Smooth muscle cell (in vitro differentiated cells): ENCODE measurements around the gene RPS6KC1. TPM values are rescaled to one million over a fixed set of nuclear protein-coding genes. Genes with fewer than 3 reads are reported as not detected.

Source experiments
- DNase-seq: peaks from one replicate; lab custom pipeline; 2025; ENCODE audit not compliant: unreplicated experiment; lab: John Stamatoyannopoulos, UW
- H2AFZ ChIP-seq: fragments of 200-600 bp; sonication (generic); 2 replicates; pipeline ENCODE4 v1.6.0; 2016; ENCODE audit warnings: antibody characterized with exemption, low read depth, mild to moderate bottlenecking
- H3F3A ChIP-seq: fragments of 200-600 bp; sonication (generic); 2 replicates; pipeline ENCODE4 v1.6.0; 2017; ENCODE audit warnings: antibody characterized with exemption, low read depth
- H3K27ac ChIP-seq: fragments of 200-600 bp; sonication (generic); 2 replicates; pipeline ENCODE4 v1.5.1; 2016; ENCODE audit warnings: low read depth, mild to moderate bottlenecking
- H3K27me3 ChIP-seq: fragments of 200-600 bp; sonication (generic); 2 replicates; pipeline ENCODE4 v1.6.1; 2016; ENCODE audit warnings: low read depth, mild to moderate bottlenecking
- H3K36me3 ChIP-seq: fragments of 200-600 bp; sonication (generic); 2 replicates; pipeline ENCODE4 v1.5.1; 2016; ENCODE audit warnings: low read depth
- H3K4me1 ChIP-seq: fragments of 200-600 bp; sonication (generic); 2 replicates; pipeline ENCODE4 v1.5.1; 2016; ENCODE audit warnings: low read depth
- H3K4me2 ChIP-seq: fragments of 200-600 bp; sonication (generic); 2 replicates; pipeline ENCODE4 v1.6.0; 2016; ENCODE audit warnings: mild to moderate bottlenecking
- H3K4me3 ChIP-seq: fragments of 200-600 bp; sonication (generic); 2 replicates; pipeline ENCODE4 v1.5.1; 2016; ENCODE audit warnings: mild to moderate bottlenecking
- H3K79me2 ChIP-seq: fragments of 200-600 bp; sonication (generic); 2 replicates; pipeline ENCODE4 v1.6.0; 2016; ENCODE audit warnings: low read depth, mild to moderate bottlenecking
- H3K9ac ChIP-seq: fragments of 200-600 bp; sonication (generic); 2 replicates; pipeline ENCODE4 v1.6.0; 2016; ENCODE audit warnings: low read depth
- H3K9me3 ChIP-seq: fragments of 200-600 bp; sonication (generic); replicated peaks from 2 replicates; pipeline ENCODE4 v1.5.1; 2016; ENCODE audit warnings: low read depth
- H4K20me1 ChIP-seq: fragments of 200-600 bp; sonication (generic); 2 replicates; pipeline ENCODE4 v1.6.0; 2016; ENCODE audit warnings: low read depth
- CTCF ChIP-seq: fragments of 200-600 bp; sonication (generic); IDR thresholded peaks from 2 replicates; pipeline ENCODE4 v1.5.1; 2017; ENCODE audit warnings: borderline replicate concordance, mild to moderate bottlenecking, antibody characterized with exemption; ENCODE audit not compliant: insufficient read depth, poor library complexity, severe bottlenecking
- WGBS: methylation state at CpG from one replicate; pipeline ENCODE4 v1.1.7; 2016; ENCODE audit warnings: low lambda C conversion rate; 5-methylcytosine and 5-hydroxymethylcytosine counted together
- polyA plus RNA-seq: library from polyadenylated mRNA; unstranded; fragments of >200 nt; fragmentation: Nextera tagmentation; extraction: Ambion mirVana; gene quantifications from 2 replicates; pipeline ENCODE4 v1.2.1, GENCODE V29; 2016
- total RNA-seq: library from RNA; depleted of rRNA; stranded (reverse); fragments of >200 nt; gene quantifications from 2 replicates; pipeline ENCODE4 v1.2.3, GENCODE V29; 2014

The RPS6KC1 gene
- total and polyA plus RNA-seq, 2 experiments from 2014 or later = 17.6 to 30.8 TPM

- H2AFZ ChIP-seq = no peak overlapping the region
- H3K4me3 ChIP-seq = no peak overlapping the region
- no peak overlapping the region for H3K9ac ChIP-seq
- no peaks in the 10 kb centered on the region for H3F3A ChIP-seq
- H3K27ac ChIP-seq = no peak overlapping the region
- DNase-seq = no peak
- H4K20me1 ChIP-seq = peaks cover 93% of the 10 kb centered on the region
- H3K27me3 ChIP-seq = no peaks in the 10 kb centered on the region
- no peak overlapping the region for H3K4me2 ChIP-seq
- no peak for TF ChIP-seq CTCF
- no peaks in the 10 kb centered on the region for H3K4me1 ChIP-seq
- no peaks in the 10 kb centered on the region for H3K9me3 ChIP-seq
- peaks cover 100% of the 10 kb centered on the region for H3K79me2 ChIP-seq
- no peaks in the 10 kb centered on the region for H3K36me3 ChIP-seq
- WGBS = 89% methylated on average over 5 of the region's 5 CpGs
Measured at GRCh38 chr1:213057264-213058059, 6.4 kb downstream of the RPS6KC1 start.

- no peaks in the 10 kb centered on the region for H3K36me3 ChIP-seq
- peaks cover 3% of the 10 kb centered on the region for H3F3A ChIP-seq
- H2AFZ ChIP-seq = no peak overlapping the region
- H3K9me3 ChIP-seq = no peaks in the 10 kb centered on the region
- no peak overlapping the region for H3K9ac ChIP-seq
- H3K79me2 ChIP-seq = peaks cover 97% of the 10 kb centered on the region
- no peaks in the 10 kb centered on the region for H3K4me1 ChIP-seq
- no peak for TF ChIP-seq CTCF
- no peaks in the 10 kb centered on the region for H3K27me3 ChIP-seq
- no peak for DNase-seq
- H3K4me2 ChIP-seq = no peak overlapping the region
- peaks cover 93% of the 10 kb centered on the region for H4K20me1 ChIP-seq
- H3K4me3 ChIP-seq = no peak overlapping the region
- WGBS = 96% methylated on average over 2 of the region's 2 CpGs
- H3K27ac ChIP-seq = no peak overlapping the region
Measured at GRCh38 chr1:213060836-213061235, 9.8 kb downstream of the RPS6KC1 start.

- Histone ChIP-seq H3K4me2 (no peak overlapping the region), H3K27ac (no peak overlapping the region), H3K9ac (no peak overlapping the region), H2AFZ (no peak overlapping the region), H3K27me3 (no peaks in the 10 kb centered on the region), H3K9me3 (no peaks in the 10 kb centered on the region), H3K4me1 (no peaks in the 10 kb centered on the region), H3K4me3 (no peak overlapping the region), H4K20me1 (peaks cover 93% of the 10 kb centered on the region), H3K79me2 (peaks cover 97% of the 10 kb centered on the region), H3K36me3 (no peaks in the 10 kb centered on the region), H3F3A (peaks cover 3% of the 10 kb centered on the region)
- WGBS = 86% methylated on average over 1 of the region's 1 CpG
- DNase-seq = no peak
- TF ChIP-seq CTCF = no peak
Measured at GRCh38 chr1:213061263-213061662, 10.2 kb downstream of the RPS6KC1 start.

- no peak overlapping the region for H2AFZ ChIP-seq
- TF ChIP-seq CTCF = no peak
- H3K9ac ChIP-seq = no peak overlapping the region
- peaks cover 3% of the 10 kb centered on the region for H3F3A ChIP-seq
- no peaks in the 10 kb centered on the region for H3K36me3 ChIP-seq
- no peak overlapping the region for H3K4me2 ChIP-seq
- peaks cover 97% of the 10 kb centered on the region for H4K20me1 ChIP-seq
- WGBS = 93% methylated on average over 5 of the region's 5 CpGs
- H3K79me2 ChIP-seq = peaks cover 94% of the 10 kb centered on the region
- no peak overlapping the region for H3K27ac ChIP-seq
- no peak for DNase-seq
- H3K9me3 ChIP-seq = no peaks in the 10 kb centered on the region
- H3K4me3 ChIP-seq = no peak overlapping the region
- H3K27me3 ChIP-seq = no peaks in the 10 kb centered on the region
- H3K4me1 ChIP-seq = no peaks in the 10 kb centered on the region
Measured at GRCh38 chr1:213065800-213066199, 14.8 kb downstream of the RPS6KC1 start.
